Fibroblast of pulmonary artery (primary cell): ENCODE measurements around the gene DLGAP3.

Source experiments
- DNase-seq: peaks from one replicate; pipeline ENCODE4 v3.0.0-alpha.2; 2010; ENCODE audit warnings: low read depth
- H3K4me3 ChIP-seq: replicated peaks from 2 replicates; pipeline ENCODE4 v1.5.1; 2011; ENCODE audit warnings: low read depth, mild to moderate bottlenecking, control low read depth, low read length, moderate library complexity
- TF ChIP-seq, protein P1 (sequence below): IDR thresholded peaks from 2 replicates; pipeline ENCODE4 v1.5.1; 2011; ENCODE audit warnings: mild to moderate bottlenecking, control low read depth, low read length, inconsistent platforms; ENCODE audit errors: missing control alignments

The DLGAP3 gene

DNA sequence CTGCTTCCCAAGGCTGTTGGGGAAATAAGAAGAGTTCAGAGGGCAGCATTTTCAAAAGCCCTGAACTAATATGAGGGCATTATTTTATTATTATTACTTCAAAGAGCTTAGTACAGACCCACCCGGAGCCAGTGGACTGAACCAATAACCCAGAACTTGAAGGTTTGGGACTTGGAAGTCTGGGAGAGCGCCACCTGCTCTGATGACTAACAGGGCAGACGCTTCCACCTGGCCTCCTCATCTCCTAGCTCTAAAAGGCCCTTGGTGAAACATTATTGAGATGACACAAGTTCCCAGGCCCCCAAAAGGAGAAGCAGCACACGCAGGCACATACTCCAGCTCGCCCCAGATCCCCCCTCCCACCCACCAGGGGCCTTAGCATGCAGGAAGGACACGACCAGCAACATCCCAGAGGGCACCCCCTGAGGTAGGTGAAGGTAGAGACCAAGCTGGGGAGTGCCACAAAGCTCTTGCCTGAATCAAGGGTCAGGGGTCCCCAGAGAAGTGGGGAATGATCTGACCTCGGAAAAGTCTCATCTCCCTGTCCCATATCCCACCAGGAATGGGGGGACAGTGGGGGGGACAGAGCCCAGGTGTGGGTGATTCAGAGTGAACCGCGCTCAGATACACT, 1.3 kb downstream of the DLGAP3 start:
- no peak for DNase-seq
- TF ChIP-seq, protein P1, sequence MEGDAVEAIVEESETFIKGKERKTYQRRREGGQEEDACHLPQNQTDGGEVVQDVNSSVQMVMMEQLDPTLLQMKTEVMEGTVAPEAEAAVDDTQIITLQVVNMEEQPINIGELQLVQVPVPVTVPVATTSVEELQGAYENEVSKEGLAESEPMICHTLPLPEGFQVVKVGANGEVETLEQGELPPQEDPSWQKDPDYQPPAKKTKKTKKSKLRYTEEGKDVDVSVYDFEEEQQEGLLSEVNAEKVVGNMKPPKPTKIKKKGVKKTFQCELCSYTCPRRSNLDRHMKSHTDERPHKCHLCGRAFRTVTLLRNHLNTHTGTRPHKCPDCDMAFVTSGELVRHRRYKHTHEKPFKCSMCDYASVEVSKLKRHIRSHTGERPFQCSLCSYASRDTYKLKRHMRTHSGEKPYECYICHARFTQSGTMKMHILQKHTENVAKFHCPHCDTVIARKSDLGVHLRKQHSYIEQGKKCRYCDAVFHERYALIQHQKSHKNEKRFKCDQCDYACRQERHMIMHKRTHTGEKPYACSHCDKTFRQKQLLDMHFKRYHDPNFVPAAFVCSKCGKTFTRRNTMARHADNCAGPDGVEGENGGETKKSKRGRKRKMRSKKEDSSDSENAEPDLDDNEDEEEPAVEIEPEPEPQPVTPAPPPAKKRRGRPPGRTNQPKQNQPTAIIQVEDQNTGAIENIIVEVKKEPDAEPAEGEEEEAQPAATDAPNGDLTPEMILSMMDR = no peak
- no peak overlapping the region for H3K4me3 ChIP-seq

DNA sequence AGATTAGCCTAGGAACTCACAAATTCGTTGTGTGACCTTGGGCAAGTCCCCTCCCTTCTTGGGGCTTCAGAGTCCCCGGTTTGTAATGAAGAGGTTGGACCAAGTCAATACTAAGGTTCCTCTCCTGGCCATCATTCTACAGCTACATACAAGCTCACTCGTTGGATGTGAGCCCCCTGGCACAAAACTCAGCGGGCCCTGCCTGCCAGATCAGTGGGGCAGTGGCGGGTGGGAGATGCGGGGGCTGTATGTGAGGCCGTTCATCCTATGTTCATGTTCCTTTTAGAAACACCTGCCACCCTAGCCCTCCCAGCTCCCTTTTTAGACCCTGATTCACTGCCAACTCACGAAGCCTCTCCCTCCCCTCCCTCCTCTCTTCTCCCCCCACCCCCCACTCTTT, 2.1 kb downstream of the DLGAP3 start:
- no peak overlapping the region for H3K4me3 ChIP-seq
- TF ChIP-seq, protein P1 = no peak
- no peak for DNase-seq

DNA sequence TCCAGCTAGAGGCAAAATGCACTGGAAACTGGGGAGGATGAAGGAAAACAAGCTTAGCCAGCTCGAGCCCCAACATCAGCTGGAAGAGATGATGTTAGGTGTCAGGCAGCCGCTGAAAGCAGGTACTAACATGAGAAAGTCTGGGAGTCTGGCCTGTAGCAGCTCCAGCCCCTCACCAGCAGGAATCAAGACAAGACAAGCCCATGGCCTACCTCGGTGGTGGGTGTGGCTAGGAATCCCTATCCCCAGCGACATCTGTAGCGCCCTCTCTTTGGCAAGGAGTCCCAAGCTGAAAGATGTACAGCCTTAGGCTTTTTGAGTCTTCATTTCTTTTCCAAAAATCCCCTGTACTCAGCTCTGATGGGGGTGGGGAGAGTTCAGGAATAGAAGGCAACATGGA, 2.6 kb downstream of the DLGAP3 start:
- no peak overlapping the region for H3K4me3 ChIP-seq
- TF ChIP-seq, protein P1 = no peak
- no peak for DNase-seq

DNA sequence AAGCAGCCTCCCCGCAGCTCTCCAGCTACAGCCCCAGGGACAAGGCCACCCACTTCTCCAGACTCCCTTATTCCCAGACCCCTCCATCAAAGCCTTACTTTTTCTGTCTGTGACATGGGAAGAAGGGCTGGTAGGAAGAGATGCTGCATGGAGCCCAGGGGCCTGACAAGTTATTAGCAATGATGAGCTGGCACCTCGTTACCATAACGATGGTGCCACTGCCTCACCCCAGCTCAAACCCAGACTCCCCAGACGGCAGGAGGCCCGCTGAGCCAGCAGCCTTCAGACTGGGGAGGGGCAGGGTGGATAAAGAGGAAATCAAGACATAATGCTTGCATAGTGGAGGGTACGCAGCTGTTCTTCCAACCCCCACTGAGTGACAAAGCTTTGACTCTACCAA, 3.3 kb downstream of the DLGAP3 start:
- DNase-seq = no peak
- no peak overlapping the region for H3K4me3 ChIP-seq
- TF ChIP-seq, protein P1 = no peak

DNA sequence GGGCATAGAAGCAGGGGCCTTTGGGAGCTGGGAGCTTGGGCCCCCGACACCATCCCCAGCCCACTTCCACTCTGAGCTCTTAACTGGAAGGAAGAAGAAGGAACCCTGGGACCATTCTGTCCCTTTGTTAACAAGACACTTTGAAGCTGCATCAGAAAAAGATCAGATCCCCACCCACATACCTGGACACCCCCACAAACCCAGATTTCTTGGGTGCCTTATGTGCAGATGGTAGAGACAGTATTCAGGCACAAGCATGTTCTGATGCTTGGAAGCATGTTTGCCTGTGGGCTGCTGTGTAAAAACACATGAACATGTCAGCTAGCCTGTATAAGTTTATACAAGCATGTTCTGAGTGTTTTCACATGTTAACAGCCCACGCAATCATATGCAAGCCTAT, 3.7 kb downstream of the DLGAP3 start:
- TF ChIP-seq, protein P1 = no peak
- H3K4me3 ChIP-seq = no peak overlapping the region
- no peak for DNase-seq

DNA sequence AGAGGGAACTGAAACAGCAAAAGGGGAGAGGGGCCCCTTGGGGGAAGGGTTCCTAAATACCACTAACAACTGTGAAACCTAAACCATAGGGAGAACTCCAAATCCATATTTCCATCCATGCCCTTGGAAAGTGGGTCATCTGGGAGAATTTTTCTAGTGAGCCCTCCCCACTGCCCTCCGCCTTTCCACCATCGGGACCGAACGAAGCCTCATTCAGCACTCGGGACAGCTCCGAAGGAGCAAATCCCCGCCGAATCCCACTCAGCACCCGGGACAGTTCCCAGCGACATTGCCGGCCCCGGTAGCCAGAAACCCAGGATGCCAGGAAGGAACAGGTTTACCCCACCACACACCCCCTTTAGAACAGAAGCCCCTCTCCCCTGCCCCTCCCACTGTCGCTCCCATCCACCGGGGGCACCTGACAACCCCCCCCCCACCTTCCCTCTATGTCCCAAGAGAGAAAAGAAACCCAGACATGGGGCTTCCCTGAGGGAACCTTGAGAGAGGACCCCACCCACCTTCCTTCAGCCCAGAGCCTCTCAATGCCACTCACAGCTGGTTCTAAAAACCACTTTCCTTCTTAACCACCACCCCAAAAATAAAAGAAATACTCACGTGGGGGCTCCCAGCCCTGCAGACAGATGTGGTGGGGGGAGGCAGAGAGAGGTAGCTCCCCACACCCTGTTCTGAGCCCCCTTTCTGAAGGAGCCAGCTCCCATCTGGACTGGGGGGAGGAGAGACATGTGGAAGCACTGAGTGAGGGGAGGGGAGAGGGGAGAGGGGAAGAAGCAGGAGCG, 4.5 kb downstream of the DLGAP3 start:
- TF ChIP-seq, protein P1 = no peak
- no peak overlapping the region for H3K4me3 ChIP-seq
- DNase-seq = peak; percentile 72
